HEK293T (cell line): ENCODE measurements around the gene NUP58.
"Not testable (repeated sequence)": the region's sequence is repeated elsewhere in the genome, so short reads cannot be mapped to it uniquely, and the experiment has no call there.

Experiments used
- CTCF ChIA-PET: fragments of 350-600 bp; formaldehyde crosslinking; extraction: SDS; loops from one replicate; lab custom pipeline; 2021; ENCODE audit warnings: antibody characterized with exemption, inconsistent platforms; lab: Yijun Ruan, JAX
- POLR2A ChIA-PET: fragments of 350-600 bp; formaldehyde crosslinking; extraction: SDS; loops from one replicate; lab custom pipeline; 2020; ENCODE audit warnings: antibody characterized with exemption, inconsistent platforms; lab: Yijun Ruan, JAX
- DNase-seq: peaks from one replicate; pipeline ENCODE4 v3.0.0; 2012; ENCODE audit warnings: mixed read lengths; ENCODE audit errors: extremely low spot score
- ARNT ChIP-seq: fragments of 450-650 bp; IDR thresholded peaks from 2 replicates; pipeline ENCODE4 v1.6.1; 2017; ENCODE audit warnings: mild to moderate bottlenecking
- BHLHE40 ChIP-seq: fragments of 450-650 bp; IDR thresholded peaks from 2 replicates; pipeline ENCODE4 v1.6.1; 2016; ENCODE audit warnings: mild to moderate bottlenecking, moderate library complexity, borderline replicate concordance
- CTBP1 ChIP-seq: fragments of 450-650 bp; IDR thresholded peaks from 2 replicates; pipeline ENCODE4 v1.6.1; 2016; ENCODE audit warnings: borderline replicate concordance
- ELF4 ChIP-seq: fragments of 450-650 bp; IDR thresholded peaks from 2 replicates; pipeline ENCODE4 v1.6.1; 2017; ENCODE audit warnings: antibody characterized with exemption
- FOXA1 ChIP-seq: fragments of 450-650 bp; IDR thresholded peaks from 2 replicates; pipeline ENCODE4 v1.6.1; 2016; ENCODE audit warnings: mild to moderate bottlenecking
- FOXK2 ChIP-seq: fragments of 450-650 bp; IDR thresholded peaks from 2 replicates; pipeline ENCODE4 v1.6.1; 2016; ENCODE audit warnings: mild to moderate bottlenecking
- FOXM1 ChIP-seq: fragments of 450-650 bp; IDR thresholded peaks from 2 replicates; pipeline ENCODE4 v1.6.1; 2017; ENCODE audit warnings: mild to moderate bottlenecking, borderline replicate concordance
- HDGF ChIP-seq: fragments of 450-650 bp; IDR thresholded peaks from 2 replicates; pipeline ENCODE4 v1.6.1; 2017; ENCODE audit warnings: antibody characterized with exemption, borderline replicate concordance
- L3MBTL2 ChIP-seq: fragments of 450-650 bp; conservative IDR thresholded peaks from 2 replicates; pipeline ENCODE4 v1.6.1; 2016; ENCODE audit warnings: mild to moderate bottlenecking
- LEF1 ChIP-seq: fragments of 450-650 bp; IDR thresholded peaks from 2 replicates; pipeline ENCODE4 v1.6.1; 2017; ENCODE audit warnings: mild to moderate bottlenecking, borderline replicate concordance
- NFRKB ChIP-seq: fragments of 450-650 bp; IDR thresholded peaks from 2 replicates; pipeline ENCODE4 v1.6.1; 2016; ENCODE audit warnings: mild to moderate bottlenecking, moderate library complexity
- PKNOX1 ChIP-seq: fragments of 450-650 bp; IDR thresholded peaks from 2 replicates; pipeline ENCODE4 v1.6.1; 2016
- SP1 ChIP-seq: fragments of 450-650 bp; IDR thresholded peaks from 2 replicates; pipeline ENCODE4 v1.6.1; 2017
- SUZ12 ChIP-seq: fragments of 450-650 bp; IDR thresholded peaks from 2 replicates; pipeline ENCODE4 v1.6.1; 2016; ENCODE audit warnings: mild to moderate bottlenecking
- TARDBP ChIP-seq: fragments of 450-650 bp; IDR thresholded peaks from 2 replicates; pipeline ENCODE4 v1.6.1; 2016
- ZNF384 ChIP-seq: fragments of 450-650 bp; IDR thresholded peaks from 2 replicates; pipeline ENCODE4 v1.6.1; 2016

Gene NUP58

GRCh38 chr13:25345576-25345975 is 44.2 kb downstream of the NUP58 start:
- ChIA-PET POLR2A (no interaction called here), CTCF (no interaction called here)
- TF ChIP-seq L3MBTL2: no peak
- TF ChIP-seq BHLHE40: no peak
- no peak for TF ChIP-seq ARNT
- no peak for TF ChIP-seq FOXA1
- TF ChIP-seq PKNOX1: no peak
- TF ChIP-seq FOXM1: no peak
- no peak for TF ChIP-seq HDGF
- TF ChIP-seq LEF1: no peak
- TF ChIP-seq SUZ12: no peak
- DNase-seq: no peak

- DNase-seq: no peak
- no peak for TF ChIP-seq SUZ12
- no peak for TF ChIP-seq FOXK2
- TF ChIP-seq SP1: no peak
- CTCF ChIA-PET: no interaction called here
- POLR2A ChIA-PET: no interaction called here
Measured at GRCh38 chr13:25347151-25347550, 45.7 kb downstream of the NUP58 start.

GRCh38 chr13:25351404-25351803 is 50.0 kb downstream of the NUP58 start:
- ChIA-PET POLR2A (no interaction called here), CTCF (no interaction called here)
- TF ChIP-seq FOXA1 (no peak), SP1 (no peak), ARNT (no peak), ZNF384 (no peak), FOXK2 (no peak), BHLHE40 (no peak), L3MBTL2 (no peak), PKNOX1 (no peak), NFRKB (no peak), FOXM1 (no peak)
- no peak for DNase-seq

- no peak for DNase-seq
- TF ChIP-seq HDGF: no peak
- TF ChIP-seq BHLHE40: no peak
- no peak for TF ChIP-seq FOXM1
- TF ChIP-seq L3MBTL2: no peak
- no peak for TF ChIP-seq SUZ12
- no peak for TF ChIP-seq FOXK2
- TF ChIP-seq LEF1: no peak
- TF ChIP-seq TARDBP: no peak
- no peak for TF ChIP-seq FOXA1
- TF ChIP-seq ZNF384: no peak
- no peak for TF ChIP-seq ELF4
- TF ChIP-seq NFRKB: no peak
- no peak for TF ChIP-seq SP1
- no peak for TF ChIP-seq PKNOX1
- TF ChIP-seq ARNT: no peak
- no peak for TF ChIP-seq CTBP1
- ChIA-PET POLR2A (no interaction called here), CTCF (no interaction called here)
Measured at GRCh38 chr13:25352230-25352629, 50.8 kb downstream of the NUP58 start.

- POLR2A ChIA-PET: no interaction called here
- no peak for TF ChIP-seq ELF4
- no peak for TF ChIP-seq FOXK2
- no peak for TF ChIP-seq L3MBTL2
- TF ChIP-seq ARNT: no peak
- TF ChIP-seq LEF1: no peak
- no peak for TF ChIP-seq NFRKB
- TF ChIP-seq TARDBP: no peak
- TF ChIP-seq PKNOX1: no peak
- no peak for TF ChIP-seq HDGF
- TF ChIP-seq SP1: no peak
- TF ChIP-seq CTBP1: no peak
- TF ChIP-seq FOXM1: no peak
- no peak for TF ChIP-seq BHLHE40
- no peak for TF ChIP-seq ZNF384
- CTCF ChIA-PET: no interaction called here
- DNase-seq: no peak
Measured at GRCh38 chr13:25352806-25353205, 51.4 kb downstream of the NUP58 start.

GRCh38 chr13:25353344-25353743 is 51.9 kb downstream of the NUP58 start:
- POLR2A ChIA-PET: no interaction called here
- TF ChIP-seq SUZ12: no peak
- DNase-seq: no peak
- CTCF ChIA-PET: no interaction called here

GRCh38 chr13:25354377-25354776 is 53.0 kb downstream of the NUP58 start:
- ChIA-PET CTCF (no interaction called here), POLR2A (no interaction called here)
- TF ChIP-seq FOXK2 (no peak), SUZ12 (no peak), L3MBTL2 (no peak), FOXM1 (no peak), TARDBP (no peak), BHLHE40 (no peak), ARNT (no peak), ELF4 (no peak), FOXA1 (no peak), PKNOX1 (no peak), HDGF (no peak), SP1 (no peak)
- no peak for DNase-seq

- CTCF ChIA-PET, DNase-seq, POLR2A ChIA-PET: not testable (repeated sequence)
Measured at GRCh38 chr13:25360443-25360842, 59.0 kb downstream of the NUP58 start.
